NCI-H2171 (cell line): ENCODE data around the gene TRAF5.
"Not testable (repeated sequence)": the region's sequence is repeated elsewhere in the genome, so short reads cannot be mapped to it uniquely, and the experiment has no call there.

ENCODE experiments used
- DNase-seq: peaks from one replicate; lab custom pipeline; 2025; lab: John Stamatoyannopoulos, UW

TRAF5 gene

GRCh38 chr1:211347077-211347844, 20.6 kb downstream of the TRAF5 start:
- DNase-seq = no peak

- DNase-seq = no peak
Observed at GRCh38 chr1:211348547-211348946, 21.9 kb downstream of the TRAF5 start.

GRCh38 chr1:211349741-211350140, 23.1 kb downstream of the TRAF5 start:
- DNase-seq = no peak

- DNase-seq = not testable (repeated sequence)
Observed at GRCh38 chr1:211352055-211352454, 25.4 kb downstream of the TRAF5 start.

- DNase-seq = no peak
Observed at GRCh38 chr1:211352465-211352864, 25.8 kb downstream of the TRAF5 start.

GRCh38 chr1:211352985-211353515, 26.4 kb downstream of the TRAF5 start:
- DNase-seq = no peak

GRCh38 chr1:211353562-211354212, 27.1 kb downstream of the TRAF5 start:
- DNase-seq = no peak

GRCh38 chr1:211355873-211356272, 29.2 kb downstream of the TRAF5 start:
- DNase-seq = no peak

- no peak for DNase-seq
Observed at GRCh38 chr1:211356723-211357407, 30.2 kb downstream of the TRAF5 start.

- no peak for DNase-seq
Observed at GRCh38 chr1:211358685-211359084, 32.1 kb downstream of the TRAF5 start.

GRCh38 chr1:211359876-211360275, 33.2 kb downstream of the TRAF5 start:
- no peak for DNase-seq

- no peak for DNase-seq
Observed at GRCh38 chr1:211361202-211361601, 34.6 kb downstream of the TRAF5 start.

- no peak for DNase-seq
Observed at GRCh38 chr1:211369640-211370039, 43.0 kb downstream of the TRAF5 start.

GRCh38 chr1:211370669-211371068, 44.0 kb downstream of the TRAF5 start:
- DNase-seq = no peak

- no peak for DNase-seq
Observed at GRCh38 chr1:211371406-211372105, 44.9 kb downstream of the TRAF5 start.

GRCh38 chr1:211372463-211372862, 45.8 kb downstream of the TRAF5 start:
- no peak for DNase-seq

GRCh38 chr1:211375146-211375818, 48.6 kb downstream of the TRAF5 start:
- DNase-seq = no peak

- DNase-seq = no peak
Observed at GRCh38 chr1:211375949-211376348, 49.3 kb downstream of the TRAF5 start.

- no peak for DNase-seq
Observed at GRCh38 chr1:211376807-211377470, 50.3 kb downstream of the TRAF5 start.

- no peak for DNase-seq
Observed at GRCh38 chr1:211377539-211378450, 51.2 kb downstream of the TRAF5 start.
